ENCODE results near the gene ZDHHC12.

The ZDHHC12 gene

DNA sequence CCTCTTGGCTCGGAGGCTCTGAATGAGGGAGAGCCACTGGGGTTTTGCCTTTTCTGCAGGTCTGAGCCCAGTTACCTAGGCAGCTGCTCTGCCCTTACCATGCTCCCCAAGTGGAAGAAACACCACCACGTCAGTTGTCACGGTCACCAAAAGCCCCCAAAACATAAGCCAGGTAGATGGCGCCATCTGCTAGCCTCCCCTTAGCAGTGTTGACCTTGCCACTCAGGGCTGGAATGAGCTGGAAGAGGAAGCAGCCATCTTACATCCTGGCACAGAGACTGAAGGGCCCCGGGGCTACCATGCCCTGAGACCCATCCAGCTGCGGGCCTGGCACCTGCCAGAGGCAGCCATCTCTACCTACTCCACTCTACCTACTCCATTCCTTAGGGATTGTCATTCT is 40.4 kb upstream of the ZDHHC12 start:
- no peak overlapping the region for H2BK120ac ChIP-seq (ENCODE audit: insufficient read depth, low read length, poor library complexity)
- no peak overlapping the region for H3K23ac ChIP-seq (ENCODE audit: low read length)
- H4K8ac ChIP-seq (ENCODE audit: low read depth, low read length), result no peak overlapping the region
- H2AFZ ChIP-seq (ENCODE audit: insufficient read depth, low read length, poor library complexity), result no peak overlapping the region
- H3K4me1 ChIP-seq (ENCODE audit: control insufficient read depth in 1 of 2, insufficient read depth in 2 of 2, low read length in 2 of 2), result no peaks in the 10 kb centered on the region
- H3K27ac ChIP-seq (ENCODE audit: low read depth, low read length), result no peak overlapping the region
- H2BK5ac ChIP-seq (ENCODE audit: low read depth, low read length, poor library complexity), result no peak overlapping the region
- DNase-seq, result no peak
- H3K4ac ChIP-seq (ENCODE audit: low read depth, low read length), result no peak overlapping the region
- no CpG with 5 or more reads among the region's 6 CpGs for WGBS (ENCODE audit: extremely low coverage, insufficient coverage, insufficient read length)
- peaks cover 0 to 8% of the 10 kb centered on the region in 2 experiments for H3K36me3 ChIP-seq (ENCODE audit: control insufficient read depth in 1 of 2, insufficient read depth in 2 of 2, low read length in 2 of 2)
- no peak overlapping the region for H3K9ac ChIP-seq (ENCODE audit: low read length)
- no peak overlapping the region for H3K4me2 ChIP-seq (ENCODE audit: low read length)
- H3K79me2 ChIP-seq (ENCODE audit: control insufficient read depth, insufficient read depth, low read length, poor library complexity), result no peaks in the 10 kb centered on the region
- H4K12ac ChIP-seq (ENCODE audit: low read depth, low read length), result no peak overlapping the region
- no peaks in the 10 kb centered on the region for H3K27me3 ChIP-seq (ENCODE audit: insufficient read depth, low read length)
- H2AK5ac ChIP-seq (ENCODE audit: low read length), result no peak overlapping the region
- H3K9me3 ChIP-seq (ENCODE audit: insufficient read depth, low read depth, low read length), result no peaks in the 10 kb centered on the region
- no peaks in the 10 kb centered on the region for H3K79me1 ChIP-seq (ENCODE audit: low read length)
- H4K91ac ChIP-seq (ENCODE audit: low read depth, low read length), result no peak overlapping the region
- H2BK12ac ChIP-seq (ENCODE audit: low read length), result no peak overlapping the region
- no peak overlapping the region for H3K18ac ChIP-seq (ENCODE audit: low read length)
- no peak overlapping the region for H3K14ac ChIP-seq (ENCODE audit: low read length)
- H3K4me3 ChIP-seq (ENCODE audit: low read depth, low read length), result no peak overlapping the region

DNA sequence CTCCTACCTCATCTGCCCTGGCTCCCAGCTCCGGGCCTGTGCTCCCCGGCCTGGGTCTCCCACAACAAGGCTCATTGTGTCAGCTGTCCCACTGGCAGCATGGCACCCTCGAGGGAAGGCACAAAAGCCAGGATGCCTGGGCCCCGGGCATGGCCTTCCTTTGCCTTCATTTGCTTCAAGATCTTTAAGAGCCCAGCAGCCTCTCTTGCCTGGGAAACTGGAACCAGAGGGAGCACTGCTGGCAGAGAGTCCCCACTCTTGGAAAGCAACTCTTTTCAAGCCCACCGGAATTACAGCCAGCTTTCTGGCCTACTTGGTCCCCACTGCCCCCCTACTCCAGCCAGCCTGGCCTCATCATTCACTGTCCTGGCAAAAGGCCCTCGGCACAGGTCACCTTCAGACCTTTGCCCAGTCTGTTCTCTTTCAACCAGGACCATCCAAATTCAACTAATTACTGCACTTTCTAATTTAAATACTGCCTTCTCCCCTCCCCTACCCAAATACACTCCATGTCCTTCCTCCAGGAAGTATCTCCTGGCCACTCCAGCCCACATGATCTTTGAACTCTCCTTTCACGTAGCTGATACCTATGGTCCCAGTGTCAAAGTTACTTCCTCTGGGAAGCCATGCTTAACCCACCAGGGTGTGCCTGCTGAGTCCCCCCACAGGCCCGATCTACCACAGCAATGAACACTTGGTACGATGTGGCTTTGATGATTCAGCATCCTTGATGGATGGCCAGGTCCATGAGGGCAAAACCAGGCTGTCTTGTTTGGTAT is 38.9 kb upstream of the ZDHHC12 start:
- H4K91ac ChIP-seq (ENCODE audit: low read depth, low read length), result no peak overlapping the region
- no peaks in the 10 kb centered on the region for H3K9me3 ChIP-seq (ENCODE audit: insufficient read depth, low read depth, low read length)
- H3K23ac ChIP-seq (ENCODE audit: low read length), result no peak overlapping the region
- H4K12ac ChIP-seq (ENCODE audit: low read depth, low read length), result no peak overlapping the region
- no peak overlapping the region for H3K14ac ChIP-seq (ENCODE audit: low read length)
- no peaks in the 10 kb centered on the region for H3K4me1 ChIP-seq (ENCODE audit: control insufficient read depth in 1 of 2, insufficient read depth in 2 of 2, low read length in 2 of 2)
- H3K79me1 ChIP-seq (ENCODE audit: low read length), result no peaks in the 10 kb centered on the region
- H3K18ac ChIP-seq (ENCODE audit: low read length), result no peak overlapping the region
- H3K79me2 ChIP-seq (ENCODE audit: control insufficient read depth, insufficient read depth, low read length, poor library complexity), result no peaks in the 10 kb centered on the region
- no peak overlapping the region for H3K9ac ChIP-seq (ENCODE audit: low read length)
- no peak overlapping the region for H3K4ac ChIP-seq (ENCODE audit: low read depth, low read length)
- WGBS (ENCODE audit: extremely low coverage, insufficient coverage, insufficient read length), result no CpG with 5 or more reads among the region's 9 CpGs
- H2BK120ac ChIP-seq (ENCODE audit: insufficient read depth, low read length, poor library complexity), result no peak overlapping the region
- no peaks in the 10 kb centered on the region for H3K27me3 ChIP-seq (ENCODE audit: insufficient read depth, low read length)
- no peak overlapping the region for H2BK5ac ChIP-seq (ENCODE audit: low read depth, low read length, poor library complexity)
- no peak overlapping the region for H2AFZ ChIP-seq (ENCODE audit: insufficient read depth, low read length, poor library complexity)
- H3K4me3 ChIP-seq (ENCODE audit: low read depth, low read length), result no peak overlapping the region
- H3K27ac ChIP-seq (ENCODE audit: low read depth, low read length), result no peak overlapping the region
- H2AK5ac ChIP-seq (ENCODE audit: low read length), result no peak overlapping the region
- H4K8ac ChIP-seq (ENCODE audit: low read depth, low read length), result no peak overlapping the region
- H3K36me3 ChIP-seq (ENCODE audit: control insufficient read depth in 1 of 2, insufficient read depth in 2 of 2, low read length in 2 of 2), result peaks cover 0 to 8% of the 10 kb centered on the region in 2 experiments
- H2BK12ac ChIP-seq (ENCODE audit: low read length), result no peak overlapping the region
- H3K4me2 ChIP-seq (ENCODE audit: low read length), result no peak overlapping the region
- no peak for DNase-seq

DNA sequence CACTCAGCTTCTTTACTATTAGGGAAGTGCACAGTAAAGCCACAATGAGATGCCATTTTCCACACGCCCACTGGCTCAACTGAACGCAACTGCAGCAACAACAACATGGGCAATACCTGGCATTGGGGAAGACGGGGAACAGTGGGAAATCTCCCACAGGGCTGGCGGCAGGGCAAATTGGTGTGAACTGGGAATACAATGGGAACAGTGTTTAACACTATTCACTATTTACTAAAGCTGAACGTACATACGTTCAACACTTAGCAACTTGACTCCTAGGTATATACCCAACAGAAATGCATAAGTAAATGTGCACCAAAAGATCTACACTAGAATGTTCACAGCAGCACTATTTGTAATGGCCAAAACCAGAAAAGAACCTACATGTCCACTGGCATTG is 33.7 kb upstream of the ZDHHC12 start:
- Histone ChIP-seq H3K4me2 (ENCODE audit: low read length) (no peak overlapping the region), H3K79me2 (ENCODE audit: control insufficient read depth, insufficient read depth, low read length, poor library complexity) (no peaks in the 10 kb centered on the region), H2BK120ac (ENCODE audit: insufficient read depth, low read length, poor library complexity) (no peak overlapping the region), H3K27me3 (ENCODE audit: insufficient read depth, low read length) (no peaks in the 10 kb centered on the region), H3K36me3 (ENCODE audit: control insufficient read depth in 1 of 2, insufficient read depth in 2 of 2, low read length in 2 of 2) (peaks cover 11 to 23% of the 10 kb centered on the region in 2 experiments), H3K14ac (ENCODE audit: low read length) (no peak overlapping the region), H3K9ac (ENCODE audit: low read length) (no peak overlapping the region), H4K8ac (ENCODE audit: low read depth, low read length) (no peak overlapping the region), H3K9me3 (ENCODE audit: insufficient read depth, low read depth, low read length) (no peaks in the 10 kb centered on the region), H3K79me1 (ENCODE audit: low read length) (no peaks in the 10 kb centered on the region), H3K27ac (ENCODE audit: low read depth, low read length) (no peak overlapping the region), H3K18ac (ENCODE audit: low read length) (no peak overlapping the region), H4K12ac (ENCODE audit: low read depth, low read length) (no peak overlapping the region), H3K4me3 (ENCODE audit: low read depth, low read length) (no peak overlapping the region), H4K91ac (ENCODE audit: low read depth, low read length) (no peak overlapping the region), H2BK12ac (ENCODE audit: low read length) (no peak overlapping the region), H2AK5ac (ENCODE audit: low read length) (no peak overlapping the region), H3K4me1 (ENCODE audit: control insufficient read depth in 1 of 2, insufficient read depth in 2 of 2, low read length in 2 of 2) (no peaks in the 10 kb centered on the region), H2BK5ac (ENCODE audit: low read depth, low read length, poor library complexity) (no peak overlapping the region), H3K4ac (ENCODE audit: low read depth, low read length) (no peak overlapping the region), H3K23ac (ENCODE audit: low read length) (no peak overlapping the region), H2AFZ (ENCODE audit: insufficient read depth, low read length, poor library complexity) (no peak overlapping the region)
- WGBS (ENCODE audit: extremely low coverage, insufficient coverage, insufficient read length), result no CpG with 5 or more reads among the region's 6 CpGs
- DNase-seq, result no peak

DNA sequence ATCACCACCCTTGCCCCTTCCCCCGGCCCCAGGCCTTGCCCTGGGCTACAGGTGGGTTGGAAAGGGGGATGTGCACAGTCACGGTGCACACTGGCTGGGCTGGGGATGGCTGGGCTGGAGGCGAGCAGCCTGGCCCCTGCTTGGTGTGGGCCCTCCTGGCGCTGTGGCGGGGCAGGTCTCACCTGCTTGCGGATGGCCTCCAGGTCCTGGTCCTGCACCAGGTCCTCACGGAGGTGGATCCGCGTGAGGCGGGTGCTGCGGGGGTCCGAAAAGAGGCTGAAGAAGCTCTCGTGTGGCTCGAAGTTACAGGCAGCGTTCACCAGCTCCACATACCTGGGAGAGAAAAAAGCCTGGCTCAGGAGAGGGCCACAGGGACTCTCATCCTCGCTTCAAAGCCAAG is 29.7 kb upstream of the ZDHHC12 start:
- DNase-seq, result no peak
- Histone ChIP-seq H2BK5ac (ENCODE audit: low read depth, low read length, poor library complexity) (no peak overlapping the region), H3K9me3 (ENCODE audit: insufficient read depth, low read depth, low read length) (no peaks in the 10 kb centered on the region), H4K12ac (ENCODE audit: low read depth, low read length) (no peak overlapping the region), H2BK12ac (ENCODE audit: low read length) (no peak overlapping the region), H3K4me2 (ENCODE audit: low read length) (no peak overlapping the region), H3K4ac (ENCODE audit: low read depth, low read length) (no peak overlapping the region), H3K27ac (ENCODE audit: low read depth, low read length) (no peak overlapping the region), H3K27me3 (ENCODE audit: insufficient read depth, low read length) (no peaks in the 10 kb centered on the region), H2AFZ (ENCODE audit: insufficient read depth, low read length, poor library complexity) (no peak overlapping the region), H2AK5ac (ENCODE audit: low read length) (no peak overlapping the region), H3K4me3 (ENCODE audit: low read depth, low read length) (no peak overlapping the region), H2BK120ac (ENCODE audit: insufficient read depth, low read length, poor library complexity) (no peak overlapping the region), H4K91ac (ENCODE audit: low read depth, low read length) (no peak overlapping the region), H3K23ac (ENCODE audit: low read length) (no peak overlapping the region), H3K79me2 (ENCODE audit: control insufficient read depth, insufficient read depth, low read length, poor library complexity) (no peaks in the 10 kb centered on the region), H3K14ac (ENCODE audit: low read length) (no peak overlapping the region), H4K8ac (ENCODE audit: low read depth, low read length) (no peak overlapping the region), H3K18ac (ENCODE audit: low read length) (no peak overlapping the region), H3K36me3 (ENCODE audit: control insufficient read depth in 1 of 2, insufficient read depth in 2 of 2, low read length in 2 of 2) (peaks cover 34 to 39% of the 10 kb centered on the region in 2 experiments), H3K79me1 (ENCODE audit: low read length) (no peaks in the 10 kb centered on the region), H3K4me1 (ENCODE audit: control insufficient read depth in 1 of 2, insufficient read depth in 2 of 2, low read length in 2 of 2) (no peaks in the 10 kb centered on the region), H3K9ac (ENCODE audit: low read length) (no peak overlapping the region)
- no CpG with 5 or more reads among the region's 16 CpGs for WGBS (ENCODE audit: extremely low coverage, insufficient coverage, insufficient read length)

All from trophoblast cell (in vitro differentiated cells and primary cell).